Measurements from ENCODE around the gene PPA2.

DNA sequence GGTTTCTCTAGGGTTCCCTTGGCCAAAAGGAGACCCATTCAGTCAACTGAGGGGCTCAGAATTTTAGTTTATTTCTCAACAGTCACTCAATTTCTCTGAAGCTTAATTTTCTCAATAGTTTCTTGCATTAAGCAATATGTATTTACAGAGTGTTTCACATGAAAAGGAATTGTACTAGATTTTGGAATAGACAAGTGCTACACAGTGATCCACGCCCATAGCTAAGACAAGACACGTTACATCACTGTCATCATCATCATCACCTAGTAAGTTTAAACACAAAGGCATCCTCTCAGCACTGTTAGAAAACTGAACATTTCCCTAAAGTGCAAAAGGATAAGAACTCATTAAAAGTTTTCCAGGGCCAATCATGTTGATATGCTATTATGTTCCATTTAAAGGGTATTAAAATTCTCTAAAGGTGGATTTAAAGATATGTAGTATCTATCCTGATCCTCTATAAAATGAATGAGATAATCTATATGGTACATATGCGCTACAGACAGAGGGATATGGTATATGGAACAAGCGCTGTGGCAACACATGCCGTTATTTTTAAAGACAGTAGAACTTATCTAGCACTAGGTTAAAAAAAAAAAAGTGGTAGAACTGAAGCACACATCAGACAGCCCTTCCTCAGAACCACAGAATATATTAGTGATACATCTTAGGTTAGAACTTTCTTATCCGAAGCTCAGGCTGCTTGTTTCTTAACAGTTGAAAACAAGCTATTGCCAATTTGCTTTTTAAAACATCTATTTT is 12.1 kb downstream of the PPA2 start:
- TF ChIP-seq CTCF (conservative IDR thresholded peaks at IDR 0.05 in 1 of 2, IDR thresholded peaks at IDR 0.05 in 1 of 2; ENCODE audit: low read depth in 1 of 2, low read length in 2 of 2) = no peak
- TF ChIP-seq EZH2 (IDR thresholded peaks at IDR 0.05; ENCODE audit: low read length, missing control alignments) = no peak

All from fibroblast of lung (primary cell).